K562 (cell line): ENCODE data around the gene PCDHGA4. TPM values are rescaled to one million over a fixed set of nuclear protein-coding genes. Genes with fewer than 3 reads are reported as not detected.

Source experiments
- CEBPG ChIP-seq, 3 experiments: fragments of 200-800 bp in 1 of 3; sonication (Bioruptor generic) in 1 of 3; sonication (generic) in 1 of 3; formaldehyde crosslinking in 1 of 3; IDR thresholded peaks in 2 of 3; conservative IDR thresholded peaks in 1 of 3; 2 replicates each; pipeline versions ENCODE4 v1.6.1 to v1.8.0; 2016 to 2022; ENCODE audit warnings: missing compliant biosample characterization in 2 of 3, missing genetic modification characterization in 2 of 3, mild to moderate bottlenecking in 1 of 3, missing genetic modification reagents in 1 of 3
- FOXM1 ChIP-seq, 2 experiments: fragments of 450-650 bp in 1 of 2; sonication (generic) in 1 of 2; formaldehyde crosslinking in 1 of 2; IDR thresholded peaks; 2 replicates each; pipeline versions ENCODE4 v1.6.1 to v1.9.0; 2017 to 2022; ENCODE audit warnings: low read depth in 2 of 2, mild to moderate bottlenecking in 2 of 2, missing genetic modification reagents in 1 of 2, moderate library complexity in 1 of 2
- KLF13 ChIP-seq: fragments of 450-650 bp; IDR thresholded peaks from 2 replicates; pipeline ENCODE4 v1.6.1; 2016; ENCODE audit warnings: missing genetic modification characterization, low read depth, mild to moderate bottlenecking, missing compliant biosample characterization, moderate library complexity, borderline replicate concordance
- ZNF79 ChIP-seq: fragments of 250-450 bp; sonication (Bioruptor Pico); IDR thresholded peaks from 2 replicates; pipeline ENCODE4 v1.4.0; 2020; ENCODE audit warnings: low read depth, mild to moderate bottlenecking, moderate library complexity
- polyA plus RNA-seq, 8 experiments: library from polyadenylated mRNA; depleted of rRNA in 4 of 8; stranded (reverse) in 5 of 8; unstranded in 3 of 8; fragments of >200 nt; fragmentation: Nextera tagmentation in 2 of 8; fragmentation: Illumina TruSeq in 1 of 8; extraction: Ambion mirVana in 2 of 8; extraction: Trizol in 1 of 8; gene quantifications; 2 replicates each; pipeline versions ENCODE4 v1.2.1 to v1.2.3, GENCODE V29; 2011 to 2014; ENCODE audit warnings: inconsistent platforms in 1 of 8, missing spikeins in 1 of 8
- total RNA-seq, 7 experiments: library from RNA; depleted of rRNA in 6 of 7; stranded (reverse); fragments of >200 nt in 6 of 7; fragmentation: Illumina TruSeq in 2 of 7; extraction: Trizol in 2 of 7; gene quantifications; 2 replicates each; pipeline versions ENCODE4 v1.2.1 to v1.2.3, GENCODE V29; 2011 to 2021; ENCODE audit warnings: low replicate concordance in 1 of 7
- TF ChIP-seq, protein P1 (sequence below), 2 experiments: fragments of 450-650 bp; formaldehyde crosslinking in 1 of 2; IDR thresholded peaks; 2 replicates each; pipeline versions ENCODE4 v1.4.0 to v1.6.1; 2014 to 2020; ENCODE audit warnings: mild to moderate bottlenecking in 2 of 2, borderline replicate concordance in 1 of 2, low read depth in 1 of 2
- TF ChIP-seq, protein P2 (sequence below), 2 experiments: fragments of 450-650 bp; conservative IDR thresholded peaks; 2 replicates each; pipeline ENCODE4 v1.6.1; 2017; ENCODE audit warnings: mild to moderate bottlenecking in 2 of 2, moderate library complexity in 2 of 2
- TF ChIP-seq, protein P3 (sequence below): sonication (generic); formaldehyde crosslinking; IDR thresholded peaks from 2 replicates; pipeline ENCODE4 v1.8.0; 2022; ENCODE audit warnings: missing genetic modification reagents, mild to moderate bottlenecking, moderate library complexity, borderline replicate concordance
- TF ChIP-seq, protein P4 (sequence below), 2 experiments: IDR thresholded peaks; 2 replicates each; pipeline ENCODE4 v1.6.1; 2012; ENCODE audit warnings: improper control_type of control experiment in 2 of 2, low read depth in 2 of 2, low read length in 2 of 2, borderline replicate concordance in 1 of 2

PCDHGA4 gene
- total and polyA plus RNA-seq, 9 of the 15 experiments (the other 6 are each of a cell fraction or from before 2014, with no cell fraction given): 0.12 to 0.40 (median 0.36) TPM; not detected in 2

DNA sequence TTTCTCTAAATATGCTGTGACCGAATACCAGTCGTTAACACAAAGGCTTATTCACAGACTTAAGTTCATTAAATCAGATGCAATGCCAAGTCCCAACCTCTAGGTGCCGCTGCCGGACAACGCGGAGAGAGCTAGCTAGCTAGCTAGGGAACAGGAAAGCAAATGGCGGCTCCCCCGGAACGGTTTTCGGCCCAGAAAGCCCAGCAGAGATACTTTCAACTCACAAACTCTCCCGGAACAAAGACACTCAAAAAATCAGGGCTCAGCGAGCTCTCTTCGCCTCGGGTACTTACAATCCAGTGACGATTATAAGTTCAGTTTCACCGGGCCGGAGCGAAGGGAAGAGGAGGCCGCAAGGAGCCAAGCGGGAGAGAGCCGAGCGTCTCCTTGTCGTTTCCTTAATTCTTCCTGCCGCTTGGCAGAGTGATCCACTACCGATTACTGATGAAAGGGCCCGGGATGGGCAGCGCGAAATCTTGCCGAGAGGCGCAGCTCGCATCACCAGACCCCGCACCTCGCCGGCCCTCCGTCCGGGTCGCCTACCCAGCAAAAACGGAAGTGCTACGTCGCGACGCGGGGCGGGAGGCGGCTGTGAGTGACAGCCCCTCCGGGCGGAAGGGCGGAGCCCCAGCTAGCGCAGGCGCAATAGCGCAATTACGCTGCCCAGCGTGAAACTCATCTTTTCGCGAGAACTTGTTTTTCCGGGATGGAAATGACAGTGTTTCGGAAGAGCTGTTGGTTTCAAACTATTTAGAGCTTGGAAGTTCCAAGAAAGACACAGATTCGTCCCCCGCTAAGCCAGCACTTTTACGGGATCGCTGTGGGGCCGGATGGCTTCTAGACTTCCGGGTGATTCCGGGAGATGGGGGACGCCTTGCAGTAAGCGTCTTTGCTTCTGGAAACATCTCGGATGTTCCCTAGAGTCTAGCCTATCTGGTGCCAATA, 34.3 kb upstream of the PCDHGA4 start, which contains the start of gene TAF7 (continued):
- TF ChIP-seq FOXM1 (IDR thresholded peaks at IDR 0.05; ENCODE audit: low read depth) (0 out of 2 replicates have a peak, but pooled peaks have one; percentile 23), FOXM1 (CRISPR knock-in tag; IDR thresholded peaks at IDR 0.05; ENCODE audit: low read depth) (no peak), KLF13 (tag) (no peak), CEBPG (CRISPR knock-in tag; IDR thresholded peaks at IDR 0.05) (no peak), CEBPG (tag; conservative IDR thresholded peaks at IDR 0.05 in 1 of 2, IDR thresholded peaks at IDR 0.05 in 1 of 2) (no peak), ZNF79 (CRISPR knock-in tag) (peak; percentile 56; the same call in 1 of the 2 replicates)
- TF ChIP-seq, protein P1, sequence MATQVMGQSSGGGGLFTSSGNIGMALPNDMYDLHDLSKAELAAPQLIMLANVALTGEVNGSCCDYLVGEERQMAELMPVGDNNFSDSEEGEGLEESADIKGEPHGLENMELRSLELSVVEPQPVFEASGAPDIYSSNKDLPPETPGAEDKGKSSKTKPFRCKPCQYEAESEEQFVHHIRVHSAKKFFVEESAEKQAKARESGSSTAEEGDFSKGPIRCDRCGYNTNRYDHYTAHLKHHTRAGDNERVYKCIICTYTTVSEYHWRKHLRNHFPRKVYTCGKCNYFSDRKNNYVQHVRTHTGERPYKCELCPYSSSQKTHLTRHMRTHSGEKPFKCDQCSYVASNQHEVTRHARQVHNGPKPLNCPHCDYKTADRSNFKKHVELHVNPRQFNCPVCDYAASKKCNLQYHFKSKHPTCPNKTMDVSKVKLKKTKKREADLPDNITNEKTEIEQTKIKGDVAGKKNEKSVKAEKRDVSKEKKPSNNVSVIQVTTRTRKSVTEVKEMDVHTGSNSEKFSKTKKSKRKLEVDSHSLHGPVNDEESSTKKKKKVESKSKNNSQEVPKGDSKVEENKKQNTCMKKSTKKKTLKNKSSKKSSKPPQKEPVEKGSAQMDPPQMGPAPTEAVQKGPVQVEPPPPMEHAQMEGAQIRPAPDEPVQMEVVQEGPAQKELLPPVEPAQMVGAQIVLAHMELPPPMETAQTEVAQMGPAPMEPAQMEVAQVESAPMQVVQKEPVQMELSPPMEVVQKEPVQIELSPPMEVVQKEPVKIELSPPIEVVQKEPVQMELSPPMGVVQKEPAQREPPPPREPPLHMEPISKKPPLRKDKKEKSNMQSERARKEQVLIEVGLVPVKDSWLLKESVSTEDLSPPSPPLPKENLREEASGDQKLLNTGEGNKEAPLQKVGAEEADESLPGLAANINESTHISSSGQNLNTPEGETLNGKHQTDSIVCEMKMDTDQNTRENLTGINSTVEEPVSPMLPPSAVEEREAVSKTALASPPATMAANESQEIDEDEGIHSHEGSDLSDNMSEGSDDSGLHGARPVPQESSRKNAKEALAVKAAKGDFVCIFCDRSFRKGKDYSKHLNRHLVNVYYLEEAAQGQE (IDR thresholded peaks at IDR 0.05; ENCODE audit: borderline replicate concordance): peak; percentile 50; the same call in 1 of the 2 replicates
- TF ChIP-seq, protein P1 (CRISPR knock-in tag; IDR thresholded peaks at IDR 0.05; ENCODE audit: low read depth): no peak; the same call in 1 of the 2 replicates
- TF ChIP-seq, protein P2, sequence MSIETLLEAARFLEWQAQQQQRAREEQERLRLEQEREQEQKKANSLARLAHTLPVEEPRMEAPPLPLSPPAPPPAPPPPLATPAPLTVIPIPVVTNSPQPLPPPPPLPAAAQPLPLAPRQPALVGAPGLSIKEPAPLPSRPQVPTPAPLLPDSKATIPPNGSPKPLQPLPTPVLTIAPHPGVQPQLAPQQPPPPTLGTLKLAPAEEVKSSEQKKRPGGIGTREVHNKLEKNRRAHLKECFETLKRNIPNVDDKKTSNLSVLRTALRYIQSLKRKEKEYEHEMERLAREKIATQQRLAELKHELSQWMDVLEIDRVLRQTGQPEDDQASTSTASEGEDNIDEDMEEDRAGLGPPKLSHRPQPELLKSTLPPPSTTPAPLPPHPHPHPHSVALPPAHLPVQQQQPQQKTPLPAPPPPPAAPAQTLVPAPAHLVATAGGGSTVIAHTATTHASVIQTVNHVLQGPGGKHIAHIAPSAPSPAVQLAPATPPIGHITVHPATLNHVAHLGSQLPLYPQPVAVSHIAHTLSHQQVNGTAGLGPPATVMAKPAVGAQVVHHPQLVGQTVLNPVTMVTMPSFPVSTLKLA (conservative IDR thresholded peaks at IDR 0.05): peak in 1 of 2 experiments; percentile 35; a peak in 1 of 4 replicates
- TF ChIP-seq, protein P3, sequence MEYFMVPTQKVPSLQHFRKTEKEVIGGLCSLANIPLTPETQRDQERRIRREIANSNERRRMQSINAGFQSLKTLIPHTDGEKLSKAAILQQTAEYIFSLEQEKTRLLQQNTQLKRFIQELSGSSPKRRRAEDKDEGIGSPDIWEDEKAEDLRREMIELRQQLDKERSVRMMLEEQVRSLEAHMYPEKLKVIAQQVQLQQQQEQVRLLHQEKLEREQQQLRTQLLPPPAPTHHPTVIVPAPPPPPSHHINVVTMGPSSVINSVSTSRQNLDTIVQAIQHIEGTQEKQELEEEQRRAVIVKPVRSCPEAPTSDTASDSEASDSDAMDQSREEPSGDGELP (CRISPR knock-in tag): peak; percentile 40; the same call in 1 of the 2 replicates
- TF ChIP-seq, protein P4, sequence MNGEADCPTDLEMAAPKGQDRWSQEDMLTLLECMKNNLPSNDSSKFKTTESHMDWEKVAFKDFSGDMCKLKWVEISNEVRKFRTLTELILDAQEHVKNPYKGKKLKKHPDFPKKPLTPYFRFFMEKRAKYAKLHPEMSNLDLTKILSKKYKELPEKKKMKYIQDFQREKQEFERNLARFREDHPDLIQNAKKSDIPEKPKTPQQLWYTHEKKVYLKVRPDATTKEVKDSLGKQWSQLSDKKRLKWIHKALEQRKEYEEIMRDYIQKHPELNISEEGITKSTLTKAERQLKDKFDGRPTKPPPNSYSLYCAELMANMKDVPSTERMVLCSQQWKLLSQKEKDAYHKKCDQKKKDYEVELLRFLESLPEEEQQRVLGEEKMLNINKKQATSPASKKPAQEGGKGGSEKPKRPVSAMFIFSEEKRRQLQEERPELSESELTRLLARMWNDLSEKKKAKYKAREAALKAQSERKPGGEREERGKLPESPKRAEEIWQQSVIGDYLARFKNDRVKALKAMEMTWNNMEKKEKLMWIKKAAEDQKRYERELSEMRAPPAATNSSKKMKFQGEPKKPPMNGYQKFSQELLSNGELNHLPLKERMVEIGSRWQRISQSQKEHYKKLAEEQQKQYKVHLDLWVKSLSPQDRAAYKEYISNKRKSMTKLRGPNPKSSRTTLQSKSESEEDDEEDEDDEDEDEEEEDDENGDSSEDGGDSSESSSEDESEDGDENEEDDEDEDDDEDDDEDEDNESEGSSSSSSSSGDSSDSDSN (IDR thresholded peaks at IDR 0.05; ENCODE audit: borderline replicate concordance in 1 of 2, low read depth in 2 of 2, low read length in 2 of 2): 0 out of 4 replicates have a peak, but pooled peaks of 1 of the 2 experiments have one; percentile 51
